ENCODE data around the gene IGSF9B.

The IGSF9B gene

DNA sequence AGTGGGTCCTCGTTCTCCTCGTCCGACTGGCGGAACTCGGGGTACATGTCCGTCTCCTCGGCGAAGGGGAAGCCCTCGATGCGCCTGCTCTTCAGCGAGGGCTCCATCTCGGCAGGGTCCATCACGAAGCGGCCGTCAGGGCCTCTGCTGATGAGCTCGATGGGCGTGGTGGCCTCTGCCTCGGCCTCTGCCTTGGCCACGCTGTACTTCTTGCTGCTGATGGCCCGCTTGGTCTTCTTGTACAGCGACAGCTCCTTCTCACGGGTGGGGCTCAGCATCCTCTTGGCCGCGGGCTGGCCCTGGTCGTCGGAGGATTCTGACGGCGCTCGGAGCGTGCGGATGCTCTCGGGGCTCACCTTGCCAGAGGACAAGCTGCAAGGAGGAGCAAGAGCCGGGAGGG is 35.7 kb downstream of the IGSF9B start:
- DNase-seq (ENCODE audit: low spot score) = no peak

DNA sequence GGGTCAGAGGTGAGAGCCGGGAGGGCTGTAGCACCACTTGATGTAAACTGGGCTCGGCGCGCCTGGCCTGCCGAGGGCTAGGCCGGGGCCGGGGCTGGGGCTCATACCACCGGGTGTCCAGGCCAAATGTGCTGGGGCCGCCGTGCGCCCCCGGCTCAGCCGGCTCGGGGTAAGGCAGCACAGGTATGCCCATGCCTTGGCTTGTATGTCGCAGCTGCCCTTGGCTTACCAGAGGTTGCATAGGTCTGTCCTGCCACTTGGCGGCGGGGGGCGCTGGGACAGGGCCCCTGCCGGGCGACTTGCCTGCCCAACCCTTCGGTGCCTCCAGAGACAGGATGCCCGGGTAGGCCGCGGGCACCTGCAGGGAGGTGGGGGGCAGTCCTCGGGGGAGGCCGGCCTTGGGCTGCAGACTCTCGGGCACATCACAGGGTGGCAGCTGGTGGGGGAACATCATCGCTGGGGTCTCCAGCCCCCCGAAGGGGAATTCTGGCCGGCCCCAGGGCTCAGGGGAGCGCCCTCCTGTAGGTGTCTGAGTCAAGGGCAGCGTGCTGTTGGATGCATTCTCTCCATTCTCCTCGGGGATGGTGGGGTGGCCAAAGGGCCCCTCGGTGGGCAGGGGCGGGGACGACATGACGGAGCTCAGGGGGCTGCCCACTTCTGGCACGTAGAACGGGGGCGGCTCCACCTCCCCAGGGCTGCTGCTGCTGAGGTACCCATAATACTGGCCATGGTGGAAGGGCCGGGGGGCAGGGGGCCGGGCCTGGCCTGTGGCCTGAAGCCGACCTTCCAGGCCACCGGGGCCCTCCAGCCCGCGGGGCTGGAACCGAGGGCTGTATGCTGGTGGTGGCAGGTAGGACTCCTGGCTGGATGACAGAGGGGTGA is 36.4 kb downstream of the IGSF9B start:
- no peak for DNase-seq (ENCODE audit: low spot score)

DNA sequence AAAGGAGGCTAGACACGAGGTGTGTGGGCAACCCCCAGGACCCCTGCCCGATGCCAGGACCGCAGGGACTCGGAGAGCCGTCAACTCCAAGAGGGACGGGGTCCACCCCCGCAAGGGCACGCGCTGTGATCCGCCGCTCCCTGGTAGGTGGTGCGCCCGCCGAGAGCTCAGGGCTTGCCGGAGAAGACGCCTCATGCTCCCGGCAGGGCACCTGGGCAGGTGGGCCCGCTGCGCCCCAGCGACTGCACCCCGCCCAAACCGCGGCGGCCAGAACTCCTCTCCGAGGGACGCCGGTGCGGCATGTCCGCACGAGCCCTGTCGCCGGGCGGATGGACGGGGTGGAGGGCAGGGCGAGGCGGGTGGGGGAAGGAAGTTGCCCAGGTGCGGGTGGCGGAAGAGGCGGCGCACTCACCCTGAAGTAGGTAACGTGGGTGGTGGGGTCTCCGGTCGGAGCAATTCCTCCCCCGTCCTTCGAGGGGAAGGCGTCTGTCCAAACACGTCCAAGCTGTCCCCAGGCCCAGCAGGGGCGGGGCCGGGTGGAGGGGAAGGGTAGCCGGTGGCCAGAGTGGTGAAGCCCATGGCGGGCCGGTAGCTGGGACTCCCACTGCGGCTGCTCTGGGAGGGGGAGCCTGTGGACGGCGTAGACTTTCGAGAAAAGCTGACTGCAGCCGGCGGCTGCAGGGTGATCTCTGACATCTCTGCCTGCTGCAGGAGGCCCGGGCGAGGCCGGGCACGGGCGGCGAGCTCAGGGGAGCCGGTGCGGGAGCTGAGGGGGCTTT is 37.2 kb downstream of the IGSF9B start:
- no peak for DNase-seq (ENCODE audit: low spot score)

DNA sequence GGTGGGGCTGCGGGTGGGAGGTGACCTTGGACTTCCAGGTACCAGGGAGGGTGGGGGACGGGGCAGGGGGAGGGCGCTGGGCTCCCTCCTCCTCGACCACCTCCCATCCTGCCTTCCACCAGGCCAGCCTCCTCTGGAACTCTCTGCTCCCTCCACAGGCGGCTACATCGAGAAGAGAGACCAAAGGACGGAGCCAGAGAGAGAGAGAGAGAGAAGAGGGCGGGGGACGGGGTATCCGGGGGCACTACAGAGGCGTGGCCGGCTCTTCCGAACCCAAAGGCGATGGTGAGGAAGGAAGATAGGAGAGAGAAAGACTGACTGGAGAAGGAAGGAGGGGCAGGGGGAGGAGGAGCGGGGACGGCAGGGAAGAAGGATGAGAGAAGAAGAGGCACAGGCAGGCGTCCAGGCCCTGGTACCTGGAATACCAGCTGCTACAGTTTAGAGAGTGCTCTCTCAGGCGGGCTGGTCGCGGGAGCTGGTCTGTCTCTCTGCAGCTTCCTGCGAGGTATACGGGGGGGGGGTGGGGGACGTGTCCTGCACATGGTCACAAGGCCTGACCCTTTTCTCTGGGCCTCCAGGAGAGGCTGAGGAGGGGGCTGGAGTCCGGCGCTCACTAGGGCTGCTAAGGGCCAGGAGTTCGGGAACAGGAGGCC is 38.0 kb downstream of the IGSF9B start:
- no peak for DNase-seq (ENCODE audit: low spot score)

DNA sequence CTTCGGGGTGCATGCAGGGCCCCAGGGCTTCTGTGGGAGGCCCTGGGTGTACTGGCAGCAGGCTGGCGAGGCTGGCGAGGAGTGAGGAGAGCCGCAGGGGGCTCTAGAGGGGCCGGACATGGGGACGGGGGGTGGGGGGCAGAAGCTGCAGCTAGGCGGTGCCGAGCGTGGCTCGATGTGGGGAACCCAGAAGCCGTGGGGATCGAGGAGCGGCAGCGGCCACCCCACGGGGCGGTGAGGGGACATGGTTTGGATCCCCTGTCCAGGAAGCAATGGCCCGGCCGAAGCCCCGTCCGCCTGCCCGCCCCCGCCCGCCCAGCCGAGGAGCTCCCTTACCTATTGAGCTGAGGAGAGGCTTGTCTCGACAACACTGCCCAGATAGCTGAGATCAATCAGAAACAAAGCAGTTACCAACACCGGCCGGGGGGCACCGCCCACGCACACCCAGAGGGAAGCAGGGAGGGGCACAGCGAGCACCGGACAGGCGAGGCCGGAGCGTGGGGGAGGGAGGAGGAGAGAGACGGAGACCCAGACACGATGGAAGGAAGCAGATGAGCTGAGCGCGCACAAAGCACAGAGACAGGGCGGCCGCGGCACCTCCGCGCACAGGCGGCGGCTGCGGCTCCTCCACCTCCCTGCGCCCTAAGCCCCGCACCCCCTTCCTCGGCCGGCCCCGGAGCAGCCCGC is 38.7 kb downstream of the IGSF9B start:
- no peak for DNase-seq (ENCODE audit: low spot score)

GRCh38 chr11:133916784-133917440 is 39.9 kb downstream of the IGSF9B start:
- DNase-seq (ENCODE audit: low spot score) = no peak

GRCh38 chr11:133913761-133914160 is 43.0 kb downstream of the IGSF9B start:
- DNase-seq (ENCODE audit: low spot score) = no peak

DNA sequence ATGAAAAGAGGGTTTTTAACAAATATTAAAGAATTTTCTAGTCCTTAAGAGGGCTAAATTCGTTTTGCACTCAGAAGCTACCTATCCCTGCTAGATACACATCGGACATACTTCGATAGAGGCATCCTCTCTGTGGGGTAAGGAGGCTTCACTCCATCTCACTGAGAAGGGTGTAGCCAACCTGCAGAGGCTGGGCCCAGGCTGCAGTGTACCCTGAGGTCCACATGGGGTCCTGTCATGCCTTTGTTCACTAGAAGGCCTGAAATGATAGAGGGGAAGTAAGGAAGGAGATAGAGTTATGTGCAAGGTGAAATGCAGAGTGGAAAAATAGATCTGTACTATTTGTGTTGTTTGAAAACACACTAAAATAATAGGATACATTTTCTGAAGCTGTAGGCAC is 45.6 kb downstream of the IGSF9B start:
- DNase-seq (ENCODE audit: low spot score) = peak; percentile 30

- DNase-seq (ENCODE audit: low spot score) = no peak
Observed at GRCh38 chr11:133910101-133910500, 46.7 kb downstream of the IGSF9B start.

DNA sequence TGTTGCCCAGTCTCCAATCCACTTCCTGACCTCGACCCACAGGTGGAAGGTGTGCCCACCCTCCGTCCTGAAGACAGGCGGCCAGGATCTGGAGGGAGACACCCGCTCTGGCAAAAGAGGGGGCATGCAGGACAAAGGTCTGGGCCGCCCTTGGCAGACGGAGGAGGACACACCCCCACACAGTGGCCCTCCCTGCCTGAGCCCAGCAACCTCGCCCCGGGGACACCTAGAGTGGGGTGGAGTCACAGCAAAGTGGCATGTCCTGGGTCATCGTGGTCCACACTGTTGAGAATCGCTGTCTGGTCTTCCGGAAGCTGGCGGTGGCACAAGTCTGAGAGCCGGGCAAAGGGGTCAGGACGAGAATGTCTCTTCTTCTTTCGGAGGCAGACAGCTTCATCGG is 47.9 kb downstream of the IGSF9B start:
- DNase-seq (ENCODE audit: low spot score) = no peak

GRCh38 chr11:133907841-133908241 is 48.9 kb downstream of the IGSF9B start:
- DNase-seq (ENCODE audit: low spot score) = no peak

GRCh38 chr11:133907216-133907615 is 49.6 kb downstream of the IGSF9B start:
- DNase-seq (ENCODE audit: low spot score) = no peak

DNA sequence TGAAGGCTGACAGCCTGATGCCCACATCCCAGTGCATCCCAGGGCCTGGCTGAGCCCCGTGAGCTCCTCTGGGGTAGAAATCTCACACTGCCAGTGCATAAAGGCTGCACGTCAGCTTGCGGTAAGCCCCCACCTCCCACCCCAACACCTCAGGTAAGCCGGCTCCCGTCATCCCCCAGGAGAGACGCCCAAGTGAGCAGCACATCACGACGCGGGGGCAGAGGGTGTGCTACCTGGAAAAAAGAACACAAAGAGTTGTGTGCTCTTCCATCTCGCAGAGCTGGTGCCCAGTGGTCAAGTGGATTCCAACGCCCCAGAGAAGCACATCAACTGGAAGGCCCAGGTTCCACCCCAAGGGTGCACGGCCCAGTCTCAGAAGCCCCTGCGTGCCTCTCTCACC is 50.0 kb downstream of the IGSF9B start:
- DNase-seq (ENCODE audit: low spot score) = no peak

DNA sequence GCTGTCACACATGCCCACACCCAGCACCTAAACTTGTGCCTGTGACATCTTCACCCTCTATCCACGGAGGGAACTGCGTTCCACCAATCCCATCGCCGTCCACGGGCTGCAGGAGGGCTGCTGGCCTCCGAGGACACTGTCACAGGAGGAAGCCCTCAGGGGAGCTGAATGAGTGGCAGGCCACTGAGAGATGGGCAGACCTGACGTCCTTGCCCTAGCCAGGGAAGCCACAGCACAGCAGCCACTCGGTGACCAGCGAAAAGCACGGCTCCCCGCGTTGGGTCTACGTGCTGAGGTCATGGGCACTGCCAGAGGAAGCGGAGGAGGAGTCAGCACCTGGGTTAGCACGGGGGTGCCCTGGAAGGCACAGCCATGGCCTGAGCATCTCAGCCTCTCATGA is 50.5 kb downstream of the IGSF9B start:
- DNase-seq (ENCODE audit: low spot score) = no peak

DNA sequence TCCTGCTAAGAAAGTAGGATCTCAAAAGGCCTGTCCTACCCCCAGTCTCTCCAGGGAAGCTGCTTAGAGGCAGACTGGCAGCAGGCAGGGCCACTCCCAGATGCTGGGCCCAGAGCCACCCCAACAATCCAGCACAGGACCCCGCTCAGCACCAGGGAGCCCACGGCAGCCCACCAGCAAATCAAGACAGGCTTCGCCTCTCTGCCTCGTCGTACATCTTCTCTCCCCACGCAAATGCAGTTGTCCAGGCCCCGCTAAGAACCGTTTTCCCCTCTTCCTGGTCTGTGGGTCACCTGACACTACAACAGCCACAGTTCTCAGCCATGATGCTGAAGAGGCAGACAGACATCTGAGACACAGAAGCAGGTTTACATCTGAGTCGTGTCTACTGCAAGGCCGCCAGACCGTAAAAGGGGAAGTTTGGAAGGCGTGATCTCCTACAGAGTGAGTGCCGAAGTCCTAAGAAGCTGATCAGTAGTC is 51.1 kb downstream of the IGSF9B start:
- DNase-seq (ENCODE audit: low spot score) = no peak

GRCh38 chr11:133904818-133905515 is 51.8 kb downstream of the IGSF9B start:
- DNase-seq (ENCODE audit: low spot score) = no peak

GRCh38 chr11:133903875-133904817 is 52.6 kb downstream of the IGSF9B start:
- DNase-seq (ENCODE audit: low spot score) = no peak

- no peak for DNase-seq (ENCODE audit: low spot score)
Observed at GRCh38 chr11:133903056-133903455, 53.7 kb downstream of the IGSF9B start.

DNA sequence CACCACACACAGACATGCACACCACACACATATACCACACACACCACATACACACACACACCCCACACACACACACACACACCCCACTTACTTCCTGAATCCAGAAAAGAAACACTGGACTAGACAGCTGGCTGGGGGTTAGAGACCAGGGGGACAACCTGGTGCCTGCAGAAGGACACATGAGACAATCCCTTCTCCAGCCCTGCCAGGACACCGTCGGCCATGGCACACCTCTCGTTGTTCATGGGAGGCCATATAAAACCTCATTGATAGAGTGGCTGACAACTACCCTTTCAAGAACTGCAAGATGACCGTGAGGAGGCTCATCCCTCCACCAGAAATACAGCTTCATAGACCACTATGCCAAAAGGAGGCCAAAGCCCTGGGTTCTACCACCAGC is 54.3 kb downstream of the IGSF9B start:
- no peak for DNase-seq (ENCODE audit: low spot score)

DNA sequence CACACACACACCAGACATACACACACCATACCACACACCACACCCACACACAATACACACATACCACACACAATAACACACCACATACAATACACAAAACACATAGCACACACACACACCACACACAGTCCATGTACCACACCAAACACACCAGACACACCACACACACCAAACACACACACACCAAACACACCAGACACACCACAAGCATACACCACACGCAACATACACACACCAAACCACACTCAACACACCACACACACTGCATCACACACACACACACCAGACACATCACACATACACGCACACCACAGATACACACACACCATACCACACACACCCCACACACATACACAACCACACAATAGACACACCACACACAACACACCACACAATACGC is 54.8 kb downstream of the IGSF9B start:
- no peak for DNase-seq (ENCODE audit: low spot score)
